ENCODE measurements around the gene MYL5. TPM values are rescaled to one million over a fixed set of nuclear protein-coding genes. Genes with fewer than 3 reads are reported as not detected.
A peak's percentile ranks its signal among the peaks of the same experiment; 100 is the strongest.
"Not testable (repeated sequence)": the region's sequence is repeated elsewhere in the genome, so short reads cannot be mapped to it uniquely, and the experiment has no call there.

The MYL5 gene
- total RNA-seq, 1 donor from 2014 or later, result 17.5 TPM

GRCh38 chr4:666822-667544 is 7.4 kb upstream of the MYL5 start:
- Mint-ChIP-seq H3K4me1 (ENCODE audit: low read depth, unreplicated experiment) (no peaks in the 10 kb centered on the region), H3K36me3 (ENCODE audit: low read depth, unreplicated experiment) (no peaks in the 10 kb centered on the region), H3K27me3 (ENCODE audit: low read depth, unreplicated experiment) (no peaks in the 10 kb centered on the region), H3K4me3 (ENCODE audit: unreplicated experiment) (no peak overlapping the region), H3K9me3 (ENCODE audit: unreplicated experiment) (no peaks in the 10 kb centered on the region), H3K27ac (ENCODE audit: unreplicated experiment) (no peak overlapping the region)
- H3K9me3 ChIP-seq (ENCODE audit: insufficient read depth, low read depth, low read length), result no peaks in the 10 kb centered on the region
- H3K27ac ChIP-seq (ENCODE audit: low read depth, low read length), result no peak overlapping the region
- H2AFZ ChIP-seq (ENCODE audit: low read depth, low read length), result no peak overlapping the region
- no peak overlapping the region for H3K4me2 ChIP-seq (ENCODE audit: low read length)
- DNase-seq (ENCODE audit: low read depth) (no peak), FAIRE-seq (no peak)
- H3K36me3 ChIP-seq (ENCODE audit: insufficient read depth, low read length), result peaks cover 7% of the 10 kb centered on the region
- no peaks in the 10 kb centered on the region for H4K20me1 ChIP-seq (ENCODE audit: insufficient read depth, low read length)
- no peaks in the 10 kb centered on the region for H3K27me3 ChIP-seq (ENCODE audit: insufficient read depth, low read length)
- H3K9ac ChIP-seq (ENCODE audit: low read length), result no peak overlapping the region
- peaks cover under 1% of the 10 kb centered on the region for H3K79me2 ChIP-seq (ENCODE audit: insufficient read depth, low read length)
- no peak overlapping the region for H3K4me3 ChIP-seq (ENCODE audit: insufficient read depth, low read depth, low read length)
- no peaks in the 10 kb centered on the region for H3K4me1 ChIP-seq (ENCODE audit: insufficient read depth, low read length)
- TF ChIP-seq EZH2 (IDR thresholded peaks at IDR 0.05; ENCODE audit: insufficient read depth, low read length) (no peak), CTCF (IDR thresholded peaks at IDR 0.05; ENCODE audit: insufficient read depth, low read depth, low read length) (no peak)

- no peaks in the 10 kb centered on the region for H3K4me1 Mint-ChIP-seq (ENCODE audit: low read depth, unreplicated experiment)
- H3K4me2 ChIP-seq (ENCODE audit: low read length), result no peak overlapping the region
- TF ChIP-seq CTCF (IDR thresholded peaks at IDR 0.05; ENCODE audit: insufficient read depth, low read depth, low read length), result no peak
- TF ChIP-seq EZH2 (IDR thresholded peaks at IDR 0.05; ENCODE audit: insufficient read depth, low read length), result no peak
- no peaks in the 10 kb centered on the region for H3K27me3 ChIP-seq (ENCODE audit: insufficient read depth, low read length)
- DNase-seq (ENCODE audit: low read depth) (no peak), FAIRE-seq (no peak)
- H3K36me3 Mint-ChIP-seq (ENCODE audit: low read depth, unreplicated experiment), result peaks cover 2% of the 10 kb centered on the region
- H4K20me1 ChIP-seq (ENCODE audit: insufficient read depth, low read length), result no peaks in the 10 kb centered on the region
- H3K9me3 ChIP-seq (ENCODE audit: insufficient read depth, low read depth, low read length), result no peaks in the 10 kb centered on the region
- H3K27ac ChIP-seq (ENCODE audit: low read depth, low read length), result no peak overlapping the region
- peak overlapping the region; percentile 8 for H3K27ac Mint-ChIP-seq (ENCODE audit: unreplicated experiment)
- H3K79me2 ChIP-seq (ENCODE audit: insufficient read depth, low read length), result peaks cover 6% of the 10 kb centered on the region
- H3K4me3 Mint-ChIP-seq (ENCODE audit: unreplicated experiment), result no peak overlapping the region
- H3K27me3 Mint-ChIP-seq (ENCODE audit: low read depth, unreplicated experiment), result no peaks in the 10 kb centered on the region
- no peak overlapping the region for H3K4me3 ChIP-seq (ENCODE audit: insufficient read depth, low read depth, low read length)
- H3K9me3 Mint-ChIP-seq (ENCODE audit: unreplicated experiment), result no peaks in the 10 kb centered on the region
- H3K9ac ChIP-seq (ENCODE audit: low read length), result no peak overlapping the region
- no peaks in the 10 kb centered on the region for H3K4me1 ChIP-seq (ENCODE audit: insufficient read depth, low read length)
- H2AFZ ChIP-seq (ENCODE audit: low read depth, low read length), result no peak overlapping the region
- peaks cover 11% of the 10 kb centered on the region for H3K36me3 ChIP-seq (ENCODE audit: insufficient read depth, low read length)
Observed at GRCh38 chr4:667545-667925, 6.8 kb upstream of the MYL5 start.

- not testable (repeated sequence) for H3K9me3 ChIP-seq (ENCODE audit: insufficient read depth, low read depth, low read length); H3K4me1 Mint-ChIP-seq (ENCODE audit: low read depth, unreplicated experiment); H3K4me1 ChIP-seq (ENCODE audit: insufficient read depth, low read length); H3K4me3 Mint-ChIP-seq (ENCODE audit: unreplicated experiment); H3K36me3 Mint-ChIP-seq (ENCODE audit: low read depth, unreplicated experiment); H3K4me2 ChIP-seq (ENCODE audit: low read length); H4K20me1 ChIP-seq (ENCODE audit: insufficient read depth, low read length); H2AFZ ChIP-seq (ENCODE audit: low read depth, low read length); H3K27me3 ChIP-seq (ENCODE audit: insufficient read depth, low read length); H3K27ac ChIP-seq (ENCODE audit: low read depth, low read length); DNase-seq (ENCODE audit: low read depth); H3K27me3 Mint-ChIP-seq (ENCODE audit: low read depth, unreplicated experiment); FAIRE-seq; H3K9ac ChIP-seq (ENCODE audit: low read length); H3K9me3 Mint-ChIP-seq (ENCODE audit: unreplicated experiment); H3K4me3 ChIP-seq (ENCODE audit: insufficient read depth, low read depth, low read length)
- peaks cover 13% of the 10 kb centered on the region for H3K79me2 ChIP-seq (ENCODE audit: insufficient read depth, low read length)
- H3K27ac Mint-ChIP-seq (ENCODE audit: unreplicated experiment), result peak overlapping the region; percentile 8
- H3K36me3 ChIP-seq (ENCODE audit: insufficient read depth, low read length), result peaks cover 11% of the 10 kb centered on the region
Observed at GRCh38 chr4:668219-668618, 6.1 kb upstream of the MYL5 start.

GRCh38 chr4:669806-670559 is 4.4 kb upstream of the MYL5 start:
- H3K4me1 ChIP-seq (ENCODE audit: insufficient read depth, low read length); H3K4me1 Mint-ChIP-seq (ENCODE audit: low read depth, unreplicated experiment); H2AFZ ChIP-seq (ENCODE audit: low read depth, low read length); H3K27me3 ChIP-seq (ENCODE audit: insufficient read depth, low read length); H3K9me3 ChIP-seq (ENCODE audit: insufficient read depth, low read depth, low read length); H3K9me3 Mint-ChIP-seq (ENCODE audit: unreplicated experiment); H3K27ac ChIP-seq (ENCODE audit: low read depth, low read length); H4K20me1 ChIP-seq (ENCODE audit: insufficient read depth, low read length); H3K4me3 ChIP-seq (ENCODE audit: insufficient read depth, low read depth, low read length); H3K4me3 Mint-ChIP-seq (ENCODE audit: unreplicated experiment); H3K27ac Mint-ChIP-seq (ENCODE audit: unreplicated experiment); H3K27me3 Mint-ChIP-seq (ENCODE audit: low read depth, unreplicated experiment); H3K9ac ChIP-seq (ENCODE audit: low read length); H3K4me2 ChIP-seq (ENCODE audit: low read length); H3K36me3 Mint-ChIP-seq (ENCODE audit: low read depth, unreplicated experiment); DNase-seq (ENCODE audit: low read depth); FAIRE-seq: not testable (repeated sequence)
- peaks cover 25% of the 10 kb centered on the region for H3K79me2 ChIP-seq (ENCODE audit: insufficient read depth, low read length)
- H3K36me3 ChIP-seq (ENCODE audit: insufficient read depth, low read length), result peaks cover 11% of the 10 kb centered on the region
